ENCODE results near the gene ROBO1.

- TF ChIP-seq CTCF (IDR thresholded peaks at IDR 0.05): no peak
- no peak for TF ChIP-seq POLR2A (IDR thresholded peaks at IDR 0.05)
Observed at GRCh38 chr3:78838362-78838761, 929.4 kb downstream of the ROBO1 start.

Data from thyroid gland (tissue), 4 donors.